HepG2 (cell line): ENCODE measurements around the gene KCNIP4. TPM values are rescaled to one million over a fixed set of nuclear protein-coding genes. Genes with fewer than 3 reads are reported as not detected.

Experiments used
- ATAC-seq: fragments of 200-7000 bp; cut with Tn5 transposase; 3 replicates; pipeline ENCODE4 v1.9.1; 2020; ENCODE audit warnings: mild to moderate bottlenecking, moderate library complexity
- BruUV-seq: library from RNA; stranded (reverse); fragments of 400-500 nt; replicated peaks from 2 replicates; lab custom pipeline; 2021; lab: Mats Ljungman, UMichigan
- CTCF ChIA-PET: fragments of 300-600 bp; formaldehyde crosslinking; extraction: SDS; loops from one replicate; lab custom pipeline; 2021; ENCODE audit warnings: low total read pairs, inconsistent platforms, low intra/inter-chr PET ratio; lab: Yijun Ruan, JAX
- POLR2A ChIA-PET: fragments of 350-600 bp; sonication (Branson Sonifier 250); formaldehyde crosslinking; loops from one replicate; lab custom pipeline; 2020; ENCODE audit warnings: antibody characterized with exemption, inconsistent platforms; lab: Yijun Ruan, JAX
- DNase-seq: peaks from one replicate; pipeline ENCODE4 v3.0.0-alpha.2; 2015; ENCODE audit warnings: low spot score
- FAIRE-seq: peaks from 3 replicates; lab custom pipeline; 2011; peaks lifted over from hg19 to GRCh38; lab: Jason Lieb, UNC
- H2AFZ ChIP-seq: one replicate; pipeline ENCODE4 v1.6.1; 2011; ENCODE audit warnings: low read length, inconsistent platforms
- H3K27ac ChIP-seq: fragments of 300-600 bp; 3 replicates; pipeline ENCODE4 v1.8.0; 2011; ENCODE audit warnings: mixed run types, mild to moderate bottlenecking, mixed read lengths, low read length, inconsistent platforms; ENCODE audit not compliant: insufficient read depth; ENCODE audit errors: extremely low read length
- H3K27me3 ChIP-seq, 2 experiments: fragments of 200-600 bp in 1 of 2; 2 replicates in 1 of 2; 3 replicates in 1 of 2; pipeline versions ENCODE4 v1.6.0 to v1.8.0; 2011; ENCODE audit warnings: low read length in 2 of 2, mild to moderate bottlenecking in 2 of 2, moderate library complexity in 2 of 2, inconsistent platforms in 1 of 2; ENCODE audit not compliant: insufficient read depth in 2 of 2, control insufficient read depth in 1 of 2
- H3K36me3 ChIP-seq, 2 experiments: fragments of 200-600 bp in 1 of 2; replicated peaks in 1 of 2; 2 replicates in 1 of 2; 3 replicates in 1 of 2; pipeline versions ENCODE4 v1.5.1 to v1.8.0; 2011; ENCODE audit warnings: low read length in 2 of 2, inconsistent platforms in 1 of 2; ENCODE audit not compliant: insufficient read depth in 2 of 2, control insufficient read depth in 1 of 2
- H3K4me1 ChIP-seq: 2 replicates; pipeline ENCODE4 v1.5.1; 2012; ENCODE audit warnings: low read length, inconsistent platforms; ENCODE audit not compliant: insufficient read depth
- H3K4me2 ChIP-seq: 2 replicates; pipeline ENCODE4 v1.6.0; 2011; ENCODE audit warnings: low read depth, low read length, inconsistent platforms
- H3K4me3 ChIP-seq, 3 experiments: fragments of 200-600 bp in 1 of 3; sonication (generic), shearing (Covaris generic) in 1 of 3; replicated peaks in 1 of 3; 2 replicates each; pipeline ENCODE4 v1.5.1; 2011 to 2016; ENCODE audit warnings: low read length in 3 of 3, inconsistent platforms in 2 of 3, low read depth in 2 of 3, mild to moderate bottlenecking in 2 of 3, control low read depth in 1 of 3, mixed read lengths in 1 of 3; ENCODE audit not compliant: insufficient read depth in 1 of 3
- H3K79me2 ChIP-seq: one replicate; pipeline ENCODE4 v1.6.1; 2011; ENCODE audit warnings: low read length, inconsistent platforms; ENCODE audit not compliant: insufficient read depth
- H3K9ac ChIP-seq: 2 replicates; pipeline ENCODE4 v1.6.0; 2011; ENCODE audit warnings: mild to moderate bottlenecking, low read depth, low read length, inconsistent platforms; ENCODE audit not compliant: insufficient read depth
- H3K9me3 ChIP-seq: 2 replicates; pipeline ENCODE4 v1.5.1; 2012; ENCODE audit warnings: mild to moderate bottlenecking, low read length
- H4K20me1 ChIP-seq: 2 replicates; pipeline ENCODE4 v1.6.0; 2011; ENCODE audit warnings: inconsistent platforms, mild to moderate bottlenecking, low read length, moderate library complexity; ENCODE audit not compliant: insufficient read depth
- BRD4 ChIP-seq: sonication (generic); formaldehyde crosslinking; IDR thresholded peaks from 2 replicates; pipeline ENCODE4 v1.4.0; 2020; ENCODE audit warnings: missing genetic modification reagents
- CEBPG ChIP-seq: IDR thresholded peaks from 2 replicates; pipeline ENCODE4 v1.6.1; 2016
- ELK4 ChIP-seq: sonication (generic); formaldehyde crosslinking; IDR thresholded peaks from 2 replicates; pipeline ENCODE4 v1.9.0; 2021; ENCODE audit warnings: missing genetic modification reagents, borderline replicate concordance
- EZH2 ChIP-seq: conservative IDR thresholded peaks from 2 replicates; pipeline ENCODE4 v1.6.1; 2012; ENCODE audit warnings: mild to moderate bottlenecking, low read depth, low read length, moderate library complexity
- HOXA3 ChIP-seq: sonication (generic); formaldehyde crosslinking; IDR thresholded peaks from 2 replicates; pipeline ENCODE4 v1.5.0; 2020; ENCODE audit warnings: missing genetic modification reagents
- KAT8 ChIP-seq: IDR thresholded peaks from 2 replicates; pipeline ENCODE4 v1.6.1; 2016; ENCODE audit warnings: missing genetic modification reagents, missing compliant biosample characterization
- LCORL ChIP-seq, 2 experiments: fragments of 450-650 bp in 1 of 2; sonication (generic) in 1 of 2; formaldehyde crosslinking in 1 of 2; IDR thresholded peaks; 2 replicates each; pipeline versions ENCODE4 v1.5.0 to v1.6.1; 2017 to 2020; ENCODE audit warnings: antibody characterized with exemption in 1 of 2, missing genetic modification reagents in 1 of 2
- LRRFIP1 ChIP-seq: sonication (generic); formaldehyde crosslinking; conservative IDR thresholded peaks from 2 replicates; pipeline ENCODE4 v1.4.0; 2020; ENCODE audit warnings: missing genetic modification reagents
- MTF1 ChIP-seq: sonication (generic); formaldehyde crosslinking; IDR thresholded peaks from 2 replicates; pipeline ENCODE4 v1.5.0; 2020; ENCODE audit warnings: missing genetic modification reagents
- NFIC ChIP-seq: IDR thresholded peaks from 2 replicates; pipeline ENCODE4 v1.6.1; 2012; ENCODE audit warnings: mild to moderate bottlenecking, low read length, inconsistent platforms
- WIZ ChIP-seq: sonication (generic); formaldehyde crosslinking; IDR thresholded peaks from 2 replicates; pipeline ENCODE4 v1.5.1; 2020; ENCODE audit warnings: mild to moderate bottlenecking, missing genetic modification reagents
- ZFP90 ChIP-seq: sonication (generic); formaldehyde crosslinking; IDR thresholded peaks from 2 replicates; pipeline ENCODE4 v1.8.0; 2022; ENCODE audit warnings: missing genetic modification reagents, mild to moderate bottlenecking, inconsistent platforms, borderline replicate concordance
- ZNF362 ChIP-seq: sonication (generic); formaldehyde crosslinking; IDR thresholded peaks from 2 replicates; pipeline ENCODE4 v1.4.0; 2020; ENCODE audit warnings: missing genetic modification reagents, mild to moderate bottlenecking, borderline replicate concordance
- ZNF44 ChIP-seq: sonication (generic); formaldehyde crosslinking; IDR thresholded peaks from 2 replicates; pipeline ENCODE4 v1.5.1; 2020; ENCODE audit warnings: mild to moderate bottlenecking, missing genetic modification reagents
- ZNF800 ChIP-seq: sonication (generic); formaldehyde crosslinking; IDR thresholded peaks from 2 replicates; pipeline ENCODE4 v1.4.0; 2020; ENCODE audit warnings: missing genetic modification reagents
- ZNF883 ChIP-seq: sonication (generic); formaldehyde crosslinking; IDR thresholded peaks from 2 replicates; pipeline ENCODE4 v1.5.1; 2020; ENCODE audit warnings: mild to moderate bottlenecking, missing genetic modification reagents; ENCODE audit errors: not compliant biosample characterization
- WGBS: methylation state at CpG from one replicate; pipeline ENCODE4 v1.1.6; 2017; ENCODE audit warnings: low lambda C conversion rate; 5-methylcytosine and 5-hydroxymethylcytosine counted together
- in situ Hi-C: cut with HindIII; loops from 2 replicates; pipeline ENCODE4 v1.10.0; 2017; ENCODE audit warnings: low pct_unique_long_range_greater_than_20kb; ENCODE audit not compliant: extremely low pct_ligation_motif_present
- intact Hi-C: fragments of 100-400 bp; cut with micrococcal nuclease; formaldehyde crosslinking; loops from one replicate; pipeline ENCODE4 v1.10.0; 2022; ENCODE audit not compliant: unreplicated experiment
- polyA plus RNA-seq, 8 experiments: library from polyadenylated mRNA; depleted of rRNA in 3 of 8; stranded (reverse) in 7 of 8; unstranded in 1 of 8; fragments of >200 nt; fragmentation: Illumina TruSeq in 4 of 8; extraction: Trizol in 4 of 8; gene quantifications; 2 replicates each; pipeline versions ENCODE4 v1.2.1 to v1.2.3, GENCODE V29; 2011 to 2016; ENCODE audit warnings: low read depth in 4 of 8, missing spikeins in 1 of 8, mixed read lengths in 1 of 8; ENCODE audit not compliant: insufficient read depth in 1 of 8
- total RNA-seq, 5 experiments: library from RNA; depleted of rRNA; stranded (reverse); fragments of >200 nt; fragmentation: Illumina TruSeq; extraction: Trizol; gene quantifications; 2 replicates each; pipeline ENCODE4 v1.2.3, GENCODE V29; 2016; ENCODE audit warnings: low read depth in 1 of 5

KCNIP4 gene
- total and polyA plus RNA-seq, 2 of the 13 experiments (the other 11 are each of a cell fraction or from before 2014, with no cell fraction given), result 0.09 TPM; not detected in 1

GRCh38 chr4:21685911-21686310 lies 262.7 kb downstream of the KCNIP4 start:
- no peak for DNase-seq
- Histone ChIP-seq H3K27me3 (no peaks in the 10 kb centered on the region; a peak in 1 of 5 replicates), H3K4me3 (no peak overlapping the region), H3K27ac (no peak overlapping the region), H3K9ac (no peak overlapping the region), H3K9me3 (no peaks in the 10 kb centered on the region), H3K36me3 (no peaks in the 10 kb centered on the region), H4K20me1 (no peaks in the 10 kb centered on the region), H3K79me2 (no peaks in the 10 kb centered on the region), H3K4me1 (no peaks in the 10 kb centered on the region), H2AFZ (no peak overlapping the region), H3K4me2 (no peak overlapping the region)
- ChIA-PET POLR2A (no interaction called here), CTCF (no interaction called here)
- FAIRE-seq, result no peak
- 0% methylated on average over 1 of the region's 1 CpG for WGBS
- in situ Hi-C loops, result no loop called here
- intact Hi-C loops, result no loop called here
- no peak for ATAC-seq
- BruUV-seq, result no TSS peak
- TF ChIP-seq LCORL (IDR thresholded peaks at IDR 0.05), result no peak
- no peak for TF ChIP-seq LCORL (CRISPR knock-in tag; IDR thresholded peaks at IDR 0.05)
- no peak for TF ChIP-seq NFIC
- TF ChIP-seq CEBPG (CRISPR knock-in tag), result no peak
- no peak for TF ChIP-seq KAT8 (CRISPR knock-in tag)
- TF ChIP-seq ZFP90, result no peak
- TF ChIP-seq ZNF362 (CRISPR knock-in tag), result no peak
- TF ChIP-seq ELK4, result no peak
- no peak for TF ChIP-seq MTF1 (CRISPR knock-in tag)
- TF ChIP-seq LRRFIP1 (CRISPR knock-in tag), result no peak
- TF ChIP-seq WIZ (CRISPR knock-in tag), result no peak
- no peak for TF ChIP-seq EZH2
- no peak for TF ChIP-seq BRD4 (CRISPR knock-in tag)
- no peak for TF ChIP-seq ZNF44 (CRISPR knock-in tag)
- TF ChIP-seq ZNF883 (CRISPR knock-in tag), result no peak
- TF ChIP-seq HOXA3 (CRISPR knock-in tag), result no peak
- no peak for TF ChIP-seq ZNF800 (CRISPR knock-in tag)
